K562 (cell line): ENCODE data around the gene ABCA13. TPM values are rescaled to one million over a fixed set of nuclear protein-coding genes. Genes with fewer than 3 reads are reported as not detected.

Source experiments
- ATAC-seq: fragments of 200-7000 bp; cut with Tn5 transposase; 3 replicates; pipeline ENCODE4 v1.9.1; 2020; ENCODE audit warnings: moderate library complexity
- BruUV-seq: library from RNA; stranded (reverse); fragments of 400-500 nt; replicated peaks from 2 replicates; lab custom pipeline; 2021; lab: Mats Ljungman, UMichigan
- CTCF ChIA-PET: fragments of 300-600 bp; formaldehyde crosslinking; extraction: SDS; loops from one replicate; lab custom pipeline; 2021; ENCODE audit warnings: low intra/inter-chr PET ratio; lab: Yijun Ruan, JAX
- POLR2A ChIA-PET: fragments of 300-600, 350-650 bp; sonication (Branson Sonifier 250); formaldehyde crosslinking; extraction: SDS; loops from one replicate; lab custom pipeline; 2021; ENCODE audit warnings: antibody characterized with exemption, inconsistent platforms; lab: Yijun Ruan, JAX
- DNase-seq, 4 experiments: peaks; one replicate each; pipeline versions ENCODE4 v3.0.0 to v3.0.0-alpha.2; 2011 to 2018; ENCODE audit warnings: low spot score in 3 of 4, mixed read lengths in 3 of 4; ENCODE audit errors: extremely low read depth in 1 of 4
- FAIRE-seq: peaks from 2 replicates; lab custom pipeline; 2011; peaks lifted over from hg19 to GRCh38; lab: Jason Lieb, UNC
- H2AFZ ChIP-seq: 2 replicates; pipeline ENCODE4 v1.6.0; 2011; ENCODE audit warnings: low read depth, low read length, control low read depth, inconsistent platforms
- H3K27ac ChIP-seq: fragments of 200-600 bp; 3 replicates; pipeline ENCODE4 v1.8.0; 2011; ENCODE audit warnings: low read depth, mild to moderate bottlenecking, control low read depth, inconsistent platforms, low read length, moderate library complexity, mixed read lengths; ENCODE audit errors: extremely low read depth
- H3K27me3 ChIP-seq, 2 experiments: fragments of 300-600 bp in 1 of 2; 2 replicates in 1 of 2; 3 replicates in 1 of 2; pipeline versions ENCODE4 v1.6.0 to v1.8.0; 2011; ENCODE audit warnings: inconsistent platforms in 2 of 2, low read length in 2 of 2, mild to moderate bottlenecking in 1 of 2, mixed read lengths in 1 of 2, moderate library complexity in 1 of 2; ENCODE audit not compliant: control insufficient read depth in 2 of 2, insufficient read depth in 2 of 2
- H3K36me3 ChIP-seq: fragments of 300-600 bp; 3 replicates; pipeline ENCODE4 v1.8.0; 2011; ENCODE audit warnings: mild to moderate bottlenecking, low read length, inconsistent platforms; ENCODE audit not compliant: control insufficient read depth, insufficient read depth
- H3K4me1 ChIP-seq, 2 experiments: fragments of 200-600 bp in 1 of 2; replicated peaks in 1 of 2; 2 replicates in 1 of 2; 3 replicates in 1 of 2; pipeline versions ENCODE4 v1.5.1 to v1.8.0; 2011; ENCODE audit warnings: inconsistent platforms in 2 of 2, low read length in 2 of 2, mild to moderate bottlenecking in 1 of 2, mixed read lengths in 1 of 2, moderate library complexity in 1 of 2; ENCODE audit not compliant: control insufficient read depth in 2 of 2, insufficient read depth in 2 of 2
- H3K4me2 ChIP-seq: 2 replicates; pipeline ENCODE4 v1.6.1; 2011; ENCODE audit warnings: low read length, control low read depth, inconsistent platforms, mixed read lengths; ENCODE audit not compliant: insufficient read depth
- H3K4me3 ChIP-seq: fragments of 200-600 bp; sonication (generic), shearing (Covaris generic); 2 replicates; pipeline ENCODE4 v1.5.1; 2016; ENCODE audit warnings: control low read depth, inconsistent platforms
- H3K79me2 ChIP-seq: fragments of 200-600 bp; 3 replicates; pipeline ENCODE4 v1.8.0; 2011; ENCODE audit warnings: low read length, inconsistent platforms; ENCODE audit not compliant: control insufficient read depth, insufficient read depth
- H3K9ac ChIP-seq, 2 experiments: 2 replicates each; pipeline versions ENCODE4 v1.6.0 to v1.6.1; 2011; ENCODE audit warnings: low read depth in 2 of 2, low read length in 2 of 2, control low read depth in 1 of 2, inconsistent platforms in 1 of 2, mild to moderate bottlenecking in 1 of 2, mixed read lengths in 1 of 2; ENCODE audit not compliant: insufficient read depth in 1 of 2
- H3K9me1 ChIP-seq: one replicate; pipeline ENCODE4 v1.6.0; 2011; ENCODE audit warnings: inconsistent platforms, mild to moderate bottlenecking, low read length, moderate library complexity; ENCODE audit not compliant: control insufficient read depth, insufficient read depth
- H3K9me3 ChIP-seq: replicated peaks from 2 replicates; pipeline ENCODE4 v1.5.1; 2011; ENCODE audit warnings: low read depth, low read length, inconsistent platforms; ENCODE audit not compliant: control insufficient read depth, insufficient read depth
- H4K20me1 ChIP-seq: replicated peaks from 2 replicates; pipeline ENCODE4 v1.6.1; 2011; ENCODE audit warnings: low read length, inconsistent platforms, mixed read lengths; ENCODE audit not compliant: control insufficient read depth, insufficient read depth
- ADNP ChIP-seq: fragments of 200-800 bp; sonication (Bioruptor generic); IDR thresholded peaks from 2 replicates; pipeline ENCODE4 v1.6.1; 2016; ENCODE audit warnings: missing genetic modification characterization, missing compliant biosample characterization
- CREM ChIP-seq: IDR thresholded peaks from 2 replicates; pipeline ENCODE4 v1.6.1; 2014; ENCODE audit warnings: antibody characterized with exemption, low read depth
- EGR1 ChIP-seq: fragments of 450-650 bp; conservative IDR thresholded peaks from 2 replicates; pipeline ENCODE4 v1.6.1; 2017; ENCODE audit warnings: mild to moderate bottlenecking
- ELF4 ChIP-seq: fragments of 450-650 bp; formaldehyde crosslinking; IDR thresholded peaks from 2 replicates; pipeline ENCODE4 v1.4.0; 2022; ENCODE audit warnings: missing genetic modification characterization
- FOXA3 ChIP-seq, 2 experiments: fragments of 450-650 bp in 1 of 2; sonication (generic) in 1 of 2; formaldehyde crosslinking; IDR thresholded peaks in 1 of 2; conservative IDR thresholded peaks in 1 of 2; 2 replicates each; pipeline versions ENCODE4 v1.4.0 to v1.8.0; 2020 to 2022; ENCODE audit warnings: mild to moderate bottlenecking in 2 of 2, missing genetic modification reagents in 1 of 2
- HIVEP1 ChIP-seq: fragments of 250-450 bp; sonication (Bioruptor Pico); IDR thresholded peaks from 2 replicates; pipeline ENCODE4 v1.4.0; 2020; ENCODE audit warnings: mild to moderate bottlenecking
- KLF16 ChIP-seq: IDR thresholded peaks from 2 replicates; pipeline ENCODE4 v1.6.1; 2016; ENCODE audit warnings: antibody characterized with exemption
- NONO ChIP-seq, 2 experiments: fragments of 200-400 bp in 1 of 2; fragments of 450-650 bp in 1 of 2; formaldehyde crosslinking in 1 of 2; IDR thresholded peaks; 2 replicates each; pipeline ENCODE4 v1.6.1; 2017; ENCODE audit warnings: low read depth in 2 of 2, mild to moderate bottlenecking in 2 of 2, moderate library complexity in 2 of 2, low read length in 1 of 2
- NR1H2 ChIP-seq: sonication (generic); formaldehyde crosslinking; IDR thresholded peaks from 2 replicates; pipeline ENCODE4 v1.4.0; 2020; ENCODE audit warnings: mild to moderate bottlenecking, missing genetic modification reagents
- PHF8 ChIP-seq: fragments of 200-600 bp; sonication (generic); IDR thresholded peaks from 2 replicates; pipeline ENCODE4 v1.6.1; 2012; ENCODE audit warnings: mixed run types, mild to moderate bottlenecking, inconsistent platforms, low read length, moderate library complexity, borderline replicate concordance
- POLR3G ChIP-seq: IDR thresholded peaks from 2 replicates; pipeline ENCODE4 v1.6.1; 2011; ENCODE audit not compliant: insufficient read length, insufficient replicate concordance; ENCODE audit errors: extremely low read depth
- SREBF1 ChIP-seq: fragments of 150-350 bp; IDR thresholded peaks from 2 replicates; pipeline ENCODE4 v1.6.1; 2014; ENCODE audit warnings: antibody characterized with exemption, low read depth, low read length, borderline replicate concordance
- U2AF2 ChIP-seq: fragments of 200-400 bp; formaldehyde crosslinking; optimal IDR thresholded peaks from 2 replicates; pipeline ENCODE3; 2017; ENCODE audit warnings: low read depth, mild to moderate bottlenecking, low read length
- XRCC3 ChIP-seq: fragments of 450-650 bp; IDR thresholded peaks from 2 replicates; pipeline ENCODE4 v1.6.1; 2017; ENCODE audit warnings: mild to moderate bottlenecking, moderate library complexity
- ZNF124 ChIP-seq: sonication (generic); formaldehyde crosslinking; IDR thresholded peaks from 2 replicates; pipeline ENCODE4 v1.8.1; 2022; ENCODE audit warnings: missing genetic modification reagents
- ZNF165 ChIP-seq: fragments of 250-450 bp; sonication (Bioruptor Pico); IDR thresholded peaks from 2 replicates; pipeline ENCODE4 v1.4.0; 2020; ENCODE audit warnings: borderline replicate concordance
- ZNF551 ChIP-seq: fragments of 250-450 bp; sonication (Bioruptor Pico); IDR thresholded peaks from 2 replicates; pipeline ENCODE4 v1.5.0; 2021; ENCODE audit warnings: mild to moderate bottlenecking, moderate library complexity
- WGBS: fragments of 100-300 bp; shearing (Covaris generic); methylation state at CpG from one replicate; pipeline ENCODE4 v1.1.6; 2016; ENCODE audit warnings: low coverage, mixed read lengths; ENCODE audit not compliant: insufficient coverage; ENCODE audit errors: missing lambda C conversion rate; 5-methylcytosine and 5-hydroxymethylcytosine counted together
- in situ Hi-C: fragments of 300-500 bp; cut with MboI; formaldehyde crosslinking; loops from 4 replicates; pipeline ENCODE4 v1.15.0; 2018; ENCODE audit warnings: inconsistent platforms, mixed read lengths
- intact Hi-C: fragments of 100-400 bp; cut with micrococcal nuclease; formaldehyde crosslinking; loops from 2 replicates; pipeline ENCODE4 v1.14.2; 2022
- polyA plus RNA-seq, 8 experiments: library from polyadenylated mRNA; depleted of rRNA in 4 of 8; stranded (reverse) in 5 of 8; unstranded in 3 of 8; fragments of >200 nt; fragmentation: Nextera tagmentation in 2 of 8; fragmentation: Illumina TruSeq in 1 of 8; extraction: Ambion mirVana in 2 of 8; extraction: Trizol in 1 of 8; gene quantifications; 2 replicates each; pipeline versions ENCODE4 v1.2.1 to v1.2.3, GENCODE V29; 2011 to 2014; ENCODE audit warnings: inconsistent platforms in 1 of 8, missing spikeins in 1 of 8
- total RNA-seq, 7 experiments: library from RNA; depleted of rRNA in 6 of 7; stranded (reverse); fragments of >200 nt in 6 of 7; fragmentation: Illumina TruSeq in 2 of 7; extraction: Trizol in 2 of 7; gene quantifications; 2 replicates each; pipeline versions ENCODE4 v1.2.1 to v1.2.3, GENCODE V29; 2011 to 2021; ENCODE audit warnings: low replicate concordance in 1 of 7
- TF ChIP-seq, protein P1 (sequence below), 2 experiments: IDR thresholded peaks in 1 of 2; conservative IDR thresholded peaks in 1 of 2; 2 replicates each; pipeline ENCODE4 v1.6.1; 2016; ENCODE audit warnings: low read depth in 2 of 2, mild to moderate bottlenecking in 1 of 2, missing compliant biosample characterization in 1 of 2, missing genetic modification characterization in 1 of 2, moderate library complexity in 1 of 2
- TF ChIP-seq, protein P2 (sequence below): sonication (generic); formaldehyde crosslinking; IDR thresholded peaks from 2 replicates; pipeline ENCODE4 v1.8.1; 2022; ENCODE audit warnings: missing genetic modification reagents

The ABCA13 gene
- total and polyA plus RNA-seq, 9 of the 15 experiments (the other 6 are each of a cell fraction or from before 2014, with no cell fraction given) = 0.14 to 1.5 (median 0.38) TPM

DNA sequence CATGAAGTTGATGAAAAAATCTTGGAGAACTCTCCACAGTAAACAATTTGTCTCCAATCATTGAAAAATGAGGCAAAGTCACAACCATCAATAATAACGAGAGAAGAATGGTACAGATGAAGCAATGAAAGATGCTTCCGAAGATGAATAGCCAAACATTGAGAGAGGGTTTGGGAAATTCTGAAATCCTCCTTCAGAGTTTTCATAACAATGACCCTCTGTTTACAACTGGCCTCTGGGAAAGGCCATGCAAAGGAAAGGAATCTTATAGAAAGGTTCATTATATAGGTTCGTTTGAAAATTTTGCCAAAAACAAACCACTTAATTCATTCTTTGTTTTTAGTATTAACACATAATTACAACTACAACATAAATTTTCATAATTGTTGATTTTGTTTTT lies 166.5 kb downstream of the ABCA13 start:
- in situ Hi-C loops = no loop called here
- Histone ChIP-seq H3K9ac (no peak overlapping the region), H3K36me3 (no peaks in the 10 kb centered on the region), H3K9me1 (no peaks in the 10 kb centered on the region), H3K27me3 (no peaks in the 10 kb centered on the region), H3K27ac (no peak overlapping the region), H3K4me2 (no peak overlapping the region), H3K4me3 (no peak overlapping the region), H3K9me3 (no peaks in the 10 kb centered on the region), H2AFZ (no peak overlapping the region), H3K79me2 (no peaks in the 10 kb centered on the region), H4K20me1 (no peaks in the 10 kb centered on the region), H3K4me1 (no peaks in the 10 kb centered on the region)
- DNase-seq (no peak), FAIRE-seq (no peak), ATAC-seq (no peak)
- intact Hi-C loops = no loop called here
- TF ChIP-seq ZNF124 (CRISPR knock-in tag) = no peak
- no peak for TF ChIP-seq ZNF551 (CRISPR knock-in tag)
- TF ChIP-seq FOXA3 (CRISPR knock-in tag; conservative IDR thresholded peaks at IDR 0.05 in 1 of 2, IDR thresholded peaks at IDR 0.05 in 1 of 2) = no peak
- no peak for TF ChIP-seq PHF8
- TF ChIP-seq POLR3G = no peak
- TF ChIP-seq ELF4 (CRISPR knock-in tag) = no peak
- no peak for TF ChIP-seq HIVEP1 (CRISPR knock-in tag)
- TF ChIP-seq, protein P1, sequence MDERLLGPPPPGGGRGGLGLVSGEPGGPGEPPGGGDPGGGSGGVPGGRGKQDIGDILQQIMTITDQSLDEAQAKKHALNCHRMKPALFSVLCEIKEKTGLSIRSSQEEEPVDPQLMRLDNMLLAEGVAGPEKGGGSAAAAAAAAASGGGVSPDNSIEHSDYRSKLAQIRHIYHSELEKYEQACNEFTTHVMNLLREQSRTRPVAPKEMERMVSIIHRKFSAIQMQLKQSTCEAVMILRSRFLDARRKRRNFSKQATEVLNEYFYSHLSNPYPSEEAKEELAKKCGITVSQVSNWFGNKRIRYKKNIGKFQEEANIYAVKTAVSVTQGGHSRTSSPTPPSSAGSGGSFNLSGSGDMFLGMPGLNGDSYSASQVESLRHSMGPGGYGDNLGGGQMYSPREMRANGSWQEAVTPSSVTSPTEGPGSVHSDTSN (CRISPR knock-in tag; IDR thresholded peaks at IDR 0.05; ENCODE audit: low read depth) = no peak
- TF ChIP-seq, protein P1 (tag; conservative IDR thresholded peaks at IDR 0.05; ENCODE audit: low read depth) = no peak
- TF ChIP-seq U2AF2 = no peak
- TF ChIP-seq ZNF165 = no peak
- TF ChIP-seq EGR1 = no peak
- no peak for TF ChIP-seq CREM
- TF ChIP-seq ADNP (tag) = no peak
- TF ChIP-seq SREBF1 = no peak
- TF ChIP-seq XRCC3 = no peak
- TF ChIP-seq, protein P2, sequence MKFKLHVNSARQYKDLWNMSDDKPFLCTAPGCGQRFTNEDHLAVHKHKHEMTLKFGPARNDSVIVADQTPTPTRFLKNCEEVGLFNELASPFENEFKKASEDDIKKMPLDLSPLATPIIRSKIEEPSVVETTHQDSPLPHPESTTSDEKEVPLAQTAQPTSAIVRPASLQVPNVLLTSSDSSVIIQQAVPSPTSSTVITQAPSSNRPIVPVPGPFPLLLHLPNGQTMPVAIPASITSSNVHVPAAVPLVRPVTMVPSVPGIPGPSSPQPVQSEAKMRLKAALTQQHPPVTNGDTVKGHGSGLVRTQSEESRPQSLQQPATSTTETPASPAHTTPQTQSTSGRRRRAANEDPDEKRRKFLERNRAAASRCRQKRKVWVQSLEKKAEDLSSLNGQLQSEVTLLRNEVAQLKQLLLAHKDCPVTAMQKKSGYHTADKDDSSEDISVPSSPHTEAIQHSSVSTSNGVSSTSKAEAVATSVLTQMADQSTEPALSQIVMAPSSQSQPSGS = no peak
- TF ChIP-seq KLF16 = no peak
- TF ChIP-seq NR1H2 (CRISPR knock-in tag) = no peak
- no peak for TF ChIP-seq NONO (IDR thresholded peaks at IDR 0.05; ENCODE audit: low read depth in 2 of 2, low read length in 1 of 2)
- ChIA-PET POLR2A (no interaction called here), CTCF (no interaction called here)
- no TSS peak for BruUV-seq
- 0% methylated on average over 3 of the region's 3 CpGs for WGBS
